A549 (cell line): ENCODE measurements around the gene FGF14.

Source experiments
- JUNB ChIP-seq: fragments of >200 bp; sonication (Bioruptor Twin); formaldehyde crosslinking; IDR thresholded peaks from 2 replicates; pipeline ENCODE4 v1.6.1; 2016
- KDM1A ChIP-seq: fragments of 200-600 bp; sonication (generic); IDR thresholded peaks from 2 replicates; pipeline ENCODE4 v1.6.1; 2016; ENCODE audit warnings: low read depth, mild to moderate bottlenecking
- MAZ ChIP-seq: fragments of 150-350 bp; IDR thresholded peaks from 2 replicates; pipeline ENCODE4 v1.6.1; 2014; ENCODE audit warnings: antibody characterized with exemption, low read depth, low read length, borderline replicate concordance
- NR3C1 ChIP-seq: fragments of >200 bp; sonication (Bioruptor Twin); formaldehyde crosslinking; IDR thresholded peaks from 3 replicates; pipeline ENCODE4 v1.6.1; 2017
- POLR2A ChIP-seq: IDR thresholded peaks from 2 replicates; pipeline ENCODE4 v1.6.1; 2012; ENCODE audit warnings: mild to moderate bottlenecking, low read length
- RAD21 ChIP-seq, 2 experiments: fragments of >200 bp in 1 of 2; sonication (Bioruptor Twin) in 1 of 2; formaldehyde crosslinking in 1 of 2; IDR thresholded peaks in 1 of 2; conservative IDR thresholded peaks in 1 of 2; 2 replicates in 1 of 2; 3 replicates in 1 of 2; pipeline ENCODE4 v1.6.1; 2012 to 2018; ENCODE audit warnings: inconsistent platforms in 1 of 2
- RFX5 ChIP-seq: fragments of 450-650 bp; IDR thresholded peaks from 2 replicates; pipeline ENCODE4 v1.7.1; 2014; ENCODE audit warnings: antibody characterized with exemption, mild to moderate bottlenecking, moderate library complexity
- TF ChIP-seq, protein P1 (sequence below): IDR thresholded peaks from 2 replicates; pipeline ENCODE4 v1.6.1; 2012
- TF ChIP-seq, protein P2 (sequence below): fragments of 200-600 bp; sonication (generic); IDR thresholded peaks from 2 replicates; pipeline ENCODE4 v1.6.1; 2016; ENCODE audit warnings: antibody characterized with exemption, mild to moderate bottlenecking, moderate library complexity
- TF ChIP-seq, protein P3 (sequence below): fragments of >200 bp; sonication (Bioruptor Twin); formaldehyde crosslinking; IDR thresholded peaks from 3 replicates; pipeline ENCODE4 v1.5.1; 2016

DNA sequence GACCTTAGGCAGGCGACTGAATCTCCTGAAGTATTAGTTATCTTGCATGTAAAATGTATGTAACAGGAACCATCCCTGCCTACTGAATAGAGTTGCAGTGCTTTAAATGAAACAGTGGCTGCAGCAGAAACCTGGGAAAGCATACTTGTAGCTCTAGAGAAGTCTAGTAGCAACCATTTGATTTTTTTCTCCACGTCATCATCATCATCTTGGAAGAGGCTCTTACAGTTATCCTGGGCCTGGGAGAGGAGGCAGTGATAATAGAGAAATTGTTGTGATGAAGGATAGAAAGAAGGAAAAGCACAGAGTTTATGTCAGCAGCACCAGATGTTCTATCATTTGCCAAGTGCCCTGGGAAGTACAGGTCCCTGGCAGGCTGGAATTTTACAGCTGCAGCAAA, 571.8 kb downstream of the FGF14 start:
- TF ChIP-seq JUNB (no peak), KDM1A (no peak), NR3C1 (no peak), MAZ (no peak), POLR2A (no peak), RAD21 (conservative IDR thresholded peaks at IDR 0.05 in 1 of 2, IDR thresholded peaks at IDR 0.05 in 1 of 2) (no peak), RFX5 (no peak)
- TF ChIP-seq, protein P1, sequence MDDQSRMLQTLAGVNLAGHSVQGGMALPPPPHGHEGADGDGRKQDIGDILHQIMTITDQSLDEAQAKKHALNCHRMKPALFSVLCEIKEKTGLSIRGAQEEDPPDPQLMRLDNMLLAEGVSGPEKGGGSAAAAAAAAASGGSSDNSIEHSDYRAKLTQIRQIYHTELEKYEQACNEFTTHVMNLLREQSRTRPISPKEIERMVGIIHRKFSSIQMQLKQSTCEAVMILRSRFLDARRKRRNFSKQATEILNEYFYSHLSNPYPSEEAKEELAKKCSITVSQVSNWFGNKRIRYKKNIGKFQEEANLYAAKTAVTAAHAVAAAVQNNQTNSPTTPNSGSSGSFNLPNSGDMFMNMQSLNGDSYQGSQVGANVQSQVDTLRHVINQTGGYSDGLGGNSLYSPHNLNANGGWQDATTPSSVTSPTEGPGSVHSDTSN = no peak
- TF ChIP-seq, protein P2, sequence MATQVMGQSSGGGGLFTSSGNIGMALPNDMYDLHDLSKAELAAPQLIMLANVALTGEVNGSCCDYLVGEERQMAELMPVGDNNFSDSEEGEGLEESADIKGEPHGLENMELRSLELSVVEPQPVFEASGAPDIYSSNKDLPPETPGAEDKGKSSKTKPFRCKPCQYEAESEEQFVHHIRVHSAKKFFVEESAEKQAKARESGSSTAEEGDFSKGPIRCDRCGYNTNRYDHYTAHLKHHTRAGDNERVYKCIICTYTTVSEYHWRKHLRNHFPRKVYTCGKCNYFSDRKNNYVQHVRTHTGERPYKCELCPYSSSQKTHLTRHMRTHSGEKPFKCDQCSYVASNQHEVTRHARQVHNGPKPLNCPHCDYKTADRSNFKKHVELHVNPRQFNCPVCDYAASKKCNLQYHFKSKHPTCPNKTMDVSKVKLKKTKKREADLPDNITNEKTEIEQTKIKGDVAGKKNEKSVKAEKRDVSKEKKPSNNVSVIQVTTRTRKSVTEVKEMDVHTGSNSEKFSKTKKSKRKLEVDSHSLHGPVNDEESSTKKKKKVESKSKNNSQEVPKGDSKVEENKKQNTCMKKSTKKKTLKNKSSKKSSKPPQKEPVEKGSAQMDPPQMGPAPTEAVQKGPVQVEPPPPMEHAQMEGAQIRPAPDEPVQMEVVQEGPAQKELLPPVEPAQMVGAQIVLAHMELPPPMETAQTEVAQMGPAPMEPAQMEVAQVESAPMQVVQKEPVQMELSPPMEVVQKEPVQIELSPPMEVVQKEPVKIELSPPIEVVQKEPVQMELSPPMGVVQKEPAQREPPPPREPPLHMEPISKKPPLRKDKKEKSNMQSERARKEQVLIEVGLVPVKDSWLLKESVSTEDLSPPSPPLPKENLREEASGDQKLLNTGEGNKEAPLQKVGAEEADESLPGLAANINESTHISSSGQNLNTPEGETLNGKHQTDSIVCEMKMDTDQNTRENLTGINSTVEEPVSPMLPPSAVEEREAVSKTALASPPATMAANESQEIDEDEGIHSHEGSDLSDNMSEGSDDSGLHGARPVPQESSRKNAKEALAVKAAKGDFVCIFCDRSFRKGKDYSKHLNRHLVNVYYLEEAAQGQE = no peak
- TF ChIP-seq, protein P3, sequence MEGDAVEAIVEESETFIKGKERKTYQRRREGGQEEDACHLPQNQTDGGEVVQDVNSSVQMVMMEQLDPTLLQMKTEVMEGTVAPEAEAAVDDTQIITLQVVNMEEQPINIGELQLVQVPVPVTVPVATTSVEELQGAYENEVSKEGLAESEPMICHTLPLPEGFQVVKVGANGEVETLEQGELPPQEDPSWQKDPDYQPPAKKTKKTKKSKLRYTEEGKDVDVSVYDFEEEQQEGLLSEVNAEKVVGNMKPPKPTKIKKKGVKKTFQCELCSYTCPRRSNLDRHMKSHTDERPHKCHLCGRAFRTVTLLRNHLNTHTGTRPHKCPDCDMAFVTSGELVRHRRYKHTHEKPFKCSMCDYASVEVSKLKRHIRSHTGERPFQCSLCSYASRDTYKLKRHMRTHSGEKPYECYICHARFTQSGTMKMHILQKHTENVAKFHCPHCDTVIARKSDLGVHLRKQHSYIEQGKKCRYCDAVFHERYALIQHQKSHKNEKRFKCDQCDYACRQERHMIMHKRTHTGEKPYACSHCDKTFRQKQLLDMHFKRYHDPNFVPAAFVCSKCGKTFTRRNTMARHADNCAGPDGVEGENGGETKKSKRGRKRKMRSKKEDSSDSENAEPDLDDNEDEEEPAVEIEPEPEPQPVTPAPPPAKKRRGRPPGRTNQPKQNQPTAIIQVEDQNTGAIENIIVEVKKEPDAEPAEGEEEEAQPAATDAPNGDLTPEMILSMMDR = no peak
